HG03108 (cell line): ENCODE measurements around the gene FAM78B.

Experiments used
- ATAC-seq: cut with Tn5 transposase; IDR thresholded peaks from one replicate; pipeline ENCODE4 v1.9.1; 2021; ENCODE audit warnings: moderate library complexity; ENCODE audit not compliant: unreplicated experiment

FAM78B gene

GRCh38 chr1:166080277-166080966, 86.4 kb downstream of the FAM78B start:
- no peak for ATAC-seq

- no peak for ATAC-seq
These were observed 87.5 kb downstream of the FAM78B start for GRCh38 chr1:166079276-166079675.

- no peak for ATAC-seq
These were observed 93.3 kb downstream of the FAM78B start for GRCh38 chr1:166073489-166073888.

- ATAC-seq = no peak
These were observed 97.4 kb downstream of the FAM78B start for GRCh38 chr1:166069390-166069789.

- ATAC-seq = no peak
These were observed 100.7 kb downstream of the FAM78B start for GRCh38 chr1:166066107-166066506.

- no peak for ATAC-seq
These were observed 101.8 kb downstream of the FAM78B start for GRCh38 chr1:166064951-166065350.

- ATAC-seq = no peak
These were observed 102.4 kb downstream of the FAM78B start for GRCh38 chr1:166064313-166064926.

GRCh38 chr1:166063701-166064100, 103.1 kb downstream of the FAM78B start:
- ATAC-seq = no peak

- ATAC-seq = no peak
These were observed 104.3 kb downstream of the FAM78B start for GRCh38 chr1:166062421-166063070.

GRCh38 chr1:166057650-166058049, 109.2 kb downstream of the FAM78B start:
- no peak for ATAC-seq

GRCh38 chr1:166053395-166053794, 113.4 kb downstream of the FAM78B start:
- no peak for ATAC-seq

GRCh38 chr1:166040202-166040997, 126.4 kb downstream of the FAM78B start:
- ATAC-seq = no peak

- ATAC-seq = no peak
These were observed 127.2 kb downstream of the FAM78B start for GRCh38 chr1:166039436-166040201.

- ATAC-seq = no peak
These were observed 130.7 kb downstream of the FAM78B start for GRCh38 chr1:166036092-166036491.

GRCh38 chr1:166032572-166033371, 134.0 kb downstream of the FAM78B start:
- ATAC-seq = no peak

- ATAC-seq = no peak
These were observed 134.7 kb downstream of the FAM78B start for GRCh38 chr1:166031932-166032571.

GRCh38 chr1:166029196-166029945, 137.4 kb downstream of the FAM78B start:
- no peak for ATAC-seq

- ATAC-seq = no peak
These were observed 140.2 kb downstream of the FAM78B start for GRCh38 chr1:166026555-166026954.

GRCh38 chr1:166026143-166026542, 140.7 kb downstream of the FAM78B start:
- no peak for ATAC-seq
